ENCODE results near the gene DNAJC22.
"Not testable (repeated sequence)": the region's sequence is repeated elsewhere in the genome, so short reads cannot be mapped to it uniquely, and the experiment has no call there.

DNAJC22 gene

GRCh38 chr12:49346659-49347310, at the start of gene DNAJC22:
Gene DNAJC22 (plus strand): TSS chr12:49346888. CDS start chr12:49348873, 1,985 bp downstream.
- DNase-seq, result no peak

GRCh38 chr12:49297695-49298060, 49.0 kb upstream of the DNAJC22 start:
- DNase-seq, result no peak

- no peak for DNase-seq
Observed at GRCh38 chr12:49298160-49298559, 48.5 kb upstream of the DNAJC22 start.

- DNase-seq, result no peak
Observed at GRCh38 chr12:49301760-49302159, 44.9 kb upstream of the DNAJC22 start.

GRCh38 chr12:49304161-49304560, 42.5 kb upstream of the DNAJC22 start:
- DNase-seq, result no peak

- no peak for DNase-seq
Observed at GRCh38 chr12:49305762-49306510, 40.8 kb upstream of the DNAJC22 start.

GRCh38 chr12:49309386-49309785, 37.3 kb upstream of the DNAJC22 start:
- no peak for DNase-seq

- not testable (repeated sequence) for DNase-seq
Observed at GRCh38 chr12:49310451-49311000, 36.2 kb upstream of the DNAJC22 start.

GRCh38 chr12:49314811-49315210, 31.9 kb upstream of the DNAJC22 start:
- no peak for DNase-seq

GRCh38 chr12:49317118-49317517, 29.6 kb upstream of the DNAJC22 start:
- DNase-seq, result not testable (repeated sequence)

GRCh38 chr12:49320411-49321103, 26.1 kb upstream of the DNAJC22 start:
- not testable (repeated sequence) for DNase-seq

GRCh38 chr12:49322367-49322707, 24.4 kb upstream of the DNAJC22 start:
- no peak for DNase-seq

- peak; percentile 94 for DNase-seq
Observed at GRCh38 chr12:49322708-49323523, 23.8 kb upstream of the DNAJC22 start, which contains the start of gene TROAP. Gene TROAP (plus strand): TSS chr12:49323255. CDS start chr12:49323609, 354 bp downstream.

GRCh38 chr12:49323524-49324097, 23.1 kb upstream of the DNAJC22 start:
- DNase-seq, result no peak

GRCh38 chr12:49325606-49326005, 21.1 kb upstream of the DNAJC22 start:
- DNase-seq, result no peak

GRCh38 chr12:49327368-49327767, 19.3 kb upstream of the DNAJC22 start:
- DNase-seq, result no peak

GRCh38 chr12:49327887-49328286, 18.8 kb upstream of the DNAJC22 start:
- DNase-seq, result no peak

GRCh38 chr12:49328816-49329215, 17.9 kb upstream of the DNAJC22 start:
- no peak for DNase-seq

- no peak for DNase-seq
Observed at GRCh38 chr12:49330032-49330619, 16.6 kb upstream of the DNAJC22 start.

GRCh38 chr12:49330631-49331379, 15.9 kb upstream of the DNAJC22 start:
- DNase-seq, result no peak

Measured in activated T-cell treated with anti-CD3 and anti-CD28 coated beads for 4 hours (primary cell).